ENCODE results near the gene QKI.
"Not testable (repeated sequence)": the region's sequence is repeated elsewhere in the genome, so short reads cannot be mapped to it uniquely, and the experiment has no call there.

QKI gene

GRCh38 chr6:163586888-163587287 lies 172.4 kb downstream of the QKI start:
- DNase-seq, result no peak

- DNase-seq, result peak; percentile 4
These were observed 173.9 kb downstream of the QKI start for GRCh38 chr6:163588220-163588919.

GRCh38 chr6:163589387-163589786 lies 174.9 kb downstream of the QKI start:
- DNase-seq, result no peak

GRCh38 chr6:163590132-163590531 lies 175.6 kb downstream of the QKI start:
- not testable (repeated sequence) for DNase-seq

- DNase-seq, result no peak
These were observed 178.4 kb downstream of the QKI start for GRCh38 chr6:163592872-163593271.

- no peak for DNase-seq
These were observed 181.7 kb downstream of the QKI start for GRCh38 chr6:163596174-163596573.

GRCh38 chr6:163599136-163599535 lies 184.6 kb downstream of the QKI start:
- no peak for DNase-seq

GRCh38 chr6:163599684-163600083 lies 185.2 kb downstream of the QKI start:
- DNase-seq, result no peak

- DNase-seq, result no peak
These were observed 185.8 kb downstream of the QKI start for GRCh38 chr6:163600331-163600730.

- no peak for DNase-seq
These were observed 186.3 kb downstream of the QKI start for GRCh38 chr6:163600781-163601180.

GRCh38 chr6:163602851-163603250 lies 188.3 kb downstream of the QKI start:
- DNase-seq, result no peak

- DNase-seq, result no peak
These were observed 188.9 kb downstream of the QKI start for GRCh38 chr6:163603395-163603794.

GRCh38 chr6:163605385-163606097 lies 191.0 kb downstream of the QKI start:
- DNase-seq, result no peak

- no peak for DNase-seq
These were observed 193.3 kb downstream of the QKI start for GRCh38 chr6:163607792-163608191.

GRCh38 chr6:163608204-163608644 lies 193.7 kb downstream of the QKI start:
- no peak for DNase-seq

- no peak for DNase-seq
These were observed 197.7 kb downstream of the QKI start for GRCh38 chr6:163612200-163612599.

- DNase-seq, result no peak
These were observed 198.5 kb downstream of the QKI start for GRCh38 chr6:163613025-163613424.

GRCh38 chr6:163613668-163614067 lies 199.2 kb downstream of the QKI start:
- no peak for DNase-seq

GRCh38 chr6:163616452-163616851 lies 201.9 kb downstream of the QKI start:
- no peak for DNase-seq

GRCh38 chr6:163617549-163617948 lies 203.0 kb downstream of the QKI start:
- no peak for DNase-seq

- no peak for DNase-seq
These were observed 205.6 kb downstream of the QKI start for GRCh38 chr6:163620101-163620500.

GRCh38 chr6:163620670-163621330 lies 206.3 kb downstream of the QKI start:
- DNase-seq, result no peak

GRCh38 chr6:163625265-163625664 lies 210.7 kb downstream of the QKI start:
- no peak for DNase-seq
